Heart right ventricle (tissue), 16 donors: ENCODE measurements around the gene KCNQ1. TPM values are rescaled to one million over a fixed set of nuclear protein-coding genes. Genes with fewer than 3 reads are reported as not detected.

Source experiments
- ATAC-seq, 8 donors: fragments of 200-7000 bp; cut with Tn5 transposase; one replicate each; pipeline ENCODE4 v1.9.1; 2020; ENCODE audit warnings: mild to moderate bottlenecking in 8 of 8, moderate library complexity in 8 of 8, moderate number of reproducible peaks in 1 of 8
- DNase-seq, 2 donors: peaks; one replicate each; pipeline ENCODE4 v3.0.0-alpha.2; 2020
- H3K27ac ChIP-seq, 10 donors: fragments of 200-600 bp; sonication (generic) in 2 of 10; one replicate each; pipeline versions ENCODE4 v1.5.0 to v1.8.0; 2020 to 2022; ENCODE audit warnings: mild to moderate bottlenecking in 3 of 10
- H3K27me3 ChIP-seq, 7 donors: fragments of 200-600 bp; one replicate each; pipeline ENCODE4 v1.8.0; 2021 to 2022; ENCODE audit warnings: mild to moderate bottlenecking in 2 of 7
- H3K36me3 ChIP-seq, 9 donors: fragments of 200-600 bp; sonication (generic) in 1 of 9; one replicate each; pipeline versions ENCODE4 v1.5.0 to v1.8.0; 2020 to 2022; ENCODE audit warnings: mild to moderate bottlenecking in 2 of 9
- H3K4me1 ChIP-seq, 9 donors: fragments of 200-600 bp; sonication (generic) in 1 of 9; one replicate each; pipeline versions ENCODE4 v1.5.0 to v1.8.0; 2020 to 2022; ENCODE audit warnings: mild to moderate bottlenecking in 4 of 9
- H3K4me3 ChIP-seq, 10 donors: fragments of 200-600 bp; sonication (generic) in 2 of 10; one replicate each; pipeline versions ENCODE4 v1.5.0 to v1.8.0; 2020 to 2022; ENCODE audit warnings: mild to moderate bottlenecking in 7 of 10, moderate library complexity in 2 of 10
- H3K9me3 ChIP-seq, 11 donors: fragments of 200-600 bp in 10 of 11; sonication (generic) in 2 of 11; one replicate each; pipeline versions ENCODE4 v1.5.0 to v1.8.0; 2013 to 2022; ENCODE audit warnings: mild to moderate bottlenecking in 2 of 11, control low read depth in 1 of 11, moderate library complexity in 1 of 11
- CTCF ChIP-seq, 9 donors: fragments of 200-600 bp; sonication (generic) in 2 of 9; IDR thresholded peaks; one replicate each; pipeline versions ENCODE4 v1.5.0 to v1.8.0; 2021 to 2022; ENCODE audit warnings: antibody characterized with exemption in 9 of 9, mild to moderate bottlenecking in 5 of 9, moderate library complexity in 1 of 9
- WGBS, 2 donors: extraction: QIAGEN DNeasy Blood & Tissue Kit; methylation state at CpG; one replicate each; pipeline ENCODE4 v1.1.7; 2013; ENCODE audit warnings: inconsistent platforms in 1 of 2; 5-methylcytosine and 5-hydroxymethylcytosine counted together
- intact Hi-C, 10 donors: fragments of 100-400 bp; cut with DNase I; formaldehyde crosslinking; loops; one replicate each; pipeline versions ENCODE4 v1.11.1 to v1.14.2; 2022
- polyA plus RNA-seq, 2 donors: library from polyadenylated mRNA; stranded (reverse); fragments of 200-250 nt; gene quantifications; one replicate each; pipeline ENCODE4 v1.2.3, GENCODE V29; 2013
- total RNA-seq, 10 donors: library from RNA; stranded (reverse); fragmentation: NEBNext Ultra II Directional in 3 of 10; extraction: Animal tissue kit (Norgen Biotek cat#: 25700) in 3 of 10; gene quantifications; one replicate each; pipeline versions ENCODE4 v1.2.1 to v1.2.4, GENCODE V29; 2021 to 2023
- donor health status: Arrhythmogenic right ventricular cardiomyopathy.
- donor health status: ischemic (EF 13 %, LVEDD 7.1; RV severe dilation, severe dysfunction).
- donor health status: healthy with polysubstance abuse.
- donor health status: DM: no; HTN: yes; CAD: no.
- donor health status: DM: no; HTN: no; CAD: no.
- donor health status: ischemic (EF 25% LVEDD 6.9; RV normal size, moderate dysfunction).
- donor health status: ischemic (EF 25% LVEDD 5.7; RV mildly dilated, moderate dysfunction).
- donor health status: healthy.
- donor health status: DM: yes; HTN: yes; CAD: no.
- donor health status: Ischemic cardiomyopathy.
- donor health status: ischemic (EF 35%, LVEDD 5.7; RV mildly dilated, moderate dysfunction).
- donor health status: nonischemic (EF 11% LVEDD 7.7; RV severe dilation, severe dysfunction).
- donor health status: DM: yes; HTN: yes; CAD: no.
- donor health status: PGD.
- donor health status: ischemic (EF 29% LVEDD 5.4; RV normal size, mild dysfunction).
- donor health status: nonischemic (EF 23%, LVEDD 6.1; RV moderate dilation, normal function).

Gene KCNQ1
- total and polyA plus RNA-seq, 12 donors: 19.9 to 48.2 (median 33.7) TPM

DNA sequence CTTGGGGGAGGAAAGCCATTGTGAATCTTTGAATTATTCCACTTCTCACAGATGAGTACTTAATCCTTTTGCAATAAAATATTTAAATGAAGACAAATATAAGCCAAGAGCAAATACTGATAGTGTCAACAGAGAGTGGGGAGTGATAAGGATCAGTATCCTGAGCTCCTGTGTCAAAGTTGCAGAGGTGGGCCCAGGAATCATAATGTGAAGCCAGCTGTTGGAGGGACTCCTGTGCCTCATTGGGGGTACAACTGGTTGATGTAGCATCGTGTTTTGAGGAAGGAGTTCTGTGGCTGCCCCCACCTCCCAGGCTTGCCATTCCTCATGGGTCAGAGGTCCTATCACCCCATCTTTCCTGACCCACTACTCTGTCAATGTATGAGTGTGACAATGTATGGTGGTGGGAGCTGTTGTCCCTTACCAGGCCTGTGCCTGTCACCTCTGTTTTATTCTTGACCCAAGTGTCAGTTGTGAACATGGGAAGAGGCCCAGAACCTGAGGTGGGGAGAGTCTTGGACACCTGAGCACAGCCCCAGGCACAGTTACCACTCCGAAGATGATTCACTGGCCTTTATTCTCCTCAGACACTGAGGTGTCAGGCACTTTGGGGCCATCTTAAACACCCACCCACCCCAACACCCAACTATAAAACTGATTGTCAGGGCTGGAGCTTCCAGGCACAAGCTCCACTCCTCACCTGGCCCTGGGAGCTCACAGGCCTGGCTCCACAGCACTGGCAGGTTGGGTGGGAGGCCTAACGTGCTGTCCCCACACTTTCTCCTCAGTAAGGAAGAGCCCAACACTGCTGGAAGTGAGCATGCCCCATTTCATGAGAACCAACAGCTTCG, 216.6 kb downstream of the KCNQ1 start:
- H3K36me3 ChIP-seq: peaks cover 0 to 32% (median 0%) of the 10 kb centered on the region in 9 donors
- intact Hi-C loops: no loop called here
- DNase-seq (no peak), ATAC-seq (no peak)
- H3K27me3 ChIP-seq: no peaks in the 10 kb centered on the region
- H3K4me1 ChIP-seq: peaks cover 0 to 11% (median 0%) of the 10 kb centered on the region in 9 donors
- H3K4me3 ChIP-seq: no peak overlapping the region
- H3K27ac ChIP-seq: no peak overlapping the region
- H3K9me3 ChIP-seq: peaks cover 0 to 62% (median 9%) of the 10 kb centered on the region in 11 donors
- WGBS, 2 donors: 95 to 96% methylated on average over 4 of the region's 4 CpGs
- no peak for TF ChIP-seq CTCF (IDR thresholded peaks at IDR 0.05)

- no peak overlapping the region for H3K27ac ChIP-seq
- H3K9me3 ChIP-seq: peaks cover 0 to 57% (median 9%) of the 10 kb centered on the region in 11 donors
- TF ChIP-seq CTCF (IDR thresholded peaks at IDR 0.05): no peak
- intact Hi-C loops: no loop called here
- 98 to 99% methylated on average over 5 of the region's 5 CpGs for WGBS, 2 donors
- H3K27me3 ChIP-seq: no peaks in the 10 kb centered on the region
- H3K4me1 ChIP-seq: peaks cover 0 to 11% (median 0%) of the 10 kb centered on the region in 9 donors
- H3K36me3 ChIP-seq: peaks cover 0 to 32% (median 0%) of the 10 kb centered on the region in 9 donors
- ATAC-seq: no peak
- H3K4me3 ChIP-seq: no peak overlapping the region
- DNase-seq: no peak
These were observed 217.2 kb downstream of the KCNQ1 start for GRCh38 chr11:2662024-2662312.

GRCh38 chr11:2662430-2663299, 217.9 kb downstream of the KCNQ1 start:
- Histone ChIP-seq H3K4me1 (peaks cover 0 to 8% (median 0%) of the 10 kb centered on the region in 9 donors), H3K4me3 (no peak overlapping the region), H3K36me3 (peaks cover 0 to 32% (median 0%) of the 10 kb centered on the region in 9 donors), H3K27ac (no peak overlapping the region), H3K9me3 (peaks cover 0 to 50% (median 9%) of the 10 kb centered on the region in 11 donors), H3K27me3 (no peaks in the 10 kb centered on the region)
- intact Hi-C loops: no loop called here
- WGBS, 2 donors: 97% methylated on average over 19 of the region's 19 CpGs
- DNase-seq (no peak), ATAC-seq (no peak)
- TF ChIP-seq CTCF (IDR thresholded peaks at IDR 0.05): no peak

DNA sequence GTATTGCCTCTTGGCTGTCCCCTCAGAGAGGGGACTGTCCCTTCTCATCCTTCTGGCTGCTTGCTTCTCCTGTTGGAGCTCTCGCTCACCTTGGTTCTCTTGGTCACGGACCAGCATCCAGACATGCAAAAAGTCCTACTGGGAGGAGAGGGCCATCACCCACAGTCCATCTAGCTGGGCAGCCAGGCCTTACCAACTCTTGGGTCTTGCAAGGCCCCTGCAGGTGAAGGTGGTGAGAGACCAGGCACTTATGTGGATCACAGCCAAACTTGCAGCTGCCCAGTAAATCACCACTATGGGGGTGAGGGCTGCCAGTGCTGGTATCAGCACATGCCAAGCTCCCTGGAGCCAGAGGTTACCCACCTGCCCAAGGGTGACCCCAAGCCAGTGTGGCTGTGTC, 218.7 kb downstream of the KCNQ1 start:
- Histone ChIP-seq H3K4me3 (no peak overlapping the region), H3K27me3 (no peaks in the 10 kb centered on the region), H3K9me3 (peaks cover 0 to 42% (median 9%) of the 10 kb centered on the region in 11 donors), H3K4me1 (no peaks in the 10 kb centered on the region), H3K27ac (no peak overlapping the region), H3K36me3 (peaks cover 0 to 35% (median 0%) of the 10 kb centered on the region in 9 donors)
- WGBS, 2 donors: 100% methylated on average over 2 of the region's 2 CpGs
- ATAC-seq (peak in 1 of 8 donors; percentile 18), DNase-seq (no peak)
- TF ChIP-seq CTCF (IDR thresholded peaks at IDR 0.05): no peak
- intact Hi-C loops: no loop called here
